OCI-LY3 (cell line): ENCODE results near the gene C20orf96.
A peak's percentile ranks its signal among the peaks of the same experiment; 100 is the strongest.

Experiments
- H2AFZ ChIP-seq: fragments of 200-600, 300-600 bp; shearing (Covaris generic); 2 replicates; pipeline ENCODE4 v1.6.0; 2014; ENCODE audit warnings: antibody characterized with exemption, low read depth, low read length
- H3K27ac ChIP-seq: fragments of 200-600, 300-600 bp; sonication (generic); 2 replicates; pipeline ENCODE4 v1.5.1; 2014; ENCODE audit warnings: mild to moderate bottlenecking, low read length, moderate library complexity, mixed read lengths
- H3K27me3 ChIP-seq: fragments of 200-600, 300-600 bp; sonication (generic); 2 replicates; pipeline ENCODE4 v1.6.1; 2014; ENCODE audit warnings: low read depth, low read length, mixed read lengths
- H3K36me3 ChIP-seq: fragments of 200-600, 300-600 bp; sonication (generic); replicated peaks from 2 replicates; pipeline ENCODE3; 2014; ENCODE audit warnings: low read depth, low read length, mixed read lengths
- H3K4me1 ChIP-seq: fragments of 300-600, 200-600 bp; sonication (generic); 2 replicates; pipeline ENCODE4 v1.6.1; 2014; ENCODE audit warnings: low read length, mixed read lengths
- H3K4me2 ChIP-seq: fragments of 200-600, 300-600 bp; sonication (generic); 2 replicates; pipeline ENCODE4 v1.6.1; 2014; ENCODE audit warnings: low read length, mixed read lengths
- H3K4me3 ChIP-seq: fragments of 300-600, 200-600 bp; sonication (generic); 2 replicates; pipeline ENCODE4 v1.5.1; 2014; ENCODE audit warnings: antibody characterized with exemption, mild to moderate bottlenecking, low read length, moderate library complexity
- H3K79me2 ChIP-seq: fragments of 300-600, 200-600 bp; shearing (Covaris generic); 2 replicates; pipeline ENCODE4 v1.6.1; 2014; ENCODE audit warnings: mild to moderate bottlenecking, low read length, mixed read lengths
- H3K9ac ChIP-seq: fragments of 300-600, 200-600 bp; shearing (Covaris generic); 2 replicates; pipeline ENCODE4 v1.6.0; 2014; ENCODE audit warnings: mild to moderate bottlenecking, low read length, moderate library complexity
- H3K9me3 ChIP-seq: fragments of 200-600, 300-600 bp; shearing (Covaris generic); 2 replicates; pipeline ENCODE4 v1.6.1; 2014; ENCODE audit warnings: low read length, mixed read lengths; ENCODE audit not compliant: insufficient read depth
- H4K20me1 ChIP-seq: fragments of 200-600, 300-600 bp; sonication (generic); 2 replicates; pipeline ENCODE4 v1.6.1; 2016; ENCODE audit warnings: low read length, mixed read lengths; ENCODE audit not compliant: insufficient read depth
- CTCF ChIP-seq: fragments of 200-600, 300-600 bp; sonication (generic); IDR thresholded peaks from 2 replicates; pipeline ENCODE4 v1.5.1; 2014; ENCODE audit warnings: antibody characterized with exemption, low read length, low read depth
- EZH2phosphoT487 ChIP-seq: fragments of 200-600 bp; shearing (Covaris generic); IDR thresholded peaks from 2 replicates; pipeline ENCODE4 v1.6.1; 2018; ENCODE audit warnings: antibody characterized with exemption, mixed run types, low read depth

Gene C20orf96

GRCh38 chr20:327186-328026 is 36.9 kb upstream of the C20orf96 start:
- Histone ChIP-seq H3K79me2 (peaks cover 30% of the 10 kb centered on the region), H3K27me3 (no peaks in the 10 kb centered on the region), H3K9me3 (no peaks in the 10 kb centered on the region), H3K4me3 (peak overlapping the region; percentile 95), H4K20me1 (peaks cover 35% of the 10 kb centered on the region), H3K4me2 (peak overlapping the region; percentile 93), H3K36me3 (peaks cover 8% of the 10 kb centered on the region), H3K4me1 (peaks cover 28% of the 10 kb centered on the region), H3K9ac (peak overlapping the region; percentile 97), H3K27ac (peak overlapping the region; percentile 87), H2AFZ (no peak overlapping the region)
- TF ChIP-seq CTCF, result no peak
- no peak for TF ChIP-seq EZH2phosphoT487

GRCh38 chr20:326645-327185 is 36.2 kb upstream of the C20orf96 start:
- H3K4me1 ChIP-seq, result peaks cover 28% of the 10 kb centered on the region
- H3K4me2 ChIP-seq, result peak overlapping the region; percentile 93
- no peaks in the 10 kb centered on the region for H3K27me3 ChIP-seq
- TF ChIP-seq EZH2phosphoT487 (no peak), CTCF (0 out of 2 replicates have a peak, but pooled peaks have one; percentile 7)
- H3K9ac ChIP-seq, result peak overlapping the region; percentile 97
- no peak overlapping the region; the same call in 1 of the 2 replicates for H2AFZ ChIP-seq
- peaks cover 30% of the 10 kb centered on the region for H3K79me2 ChIP-seq
- H4K20me1 ChIP-seq, result peaks cover 35% of the 10 kb centered on the region
- H3K4me3 ChIP-seq, result peak overlapping the region; percentile 95
- peaks cover 8% of the 10 kb centered on the region for H3K36me3 ChIP-seq
- H3K27ac ChIP-seq, result peak overlapping the region; percentile 87
- H3K9me3 ChIP-seq, result no peaks in the 10 kb centered on the region

- Histone ChIP-seq H3K79me2 (peaks cover 30% of the 10 kb centered on the region), H3K4me2 (peak overlapping the region; percentile 93), H2AFZ (peak overlapping the region; percentile 39; the same call in 1 of the 2 replicates), H3K4me1 (peaks cover 28% of the 10 kb centered on the region), H3K9me3 (no peaks in the 10 kb centered on the region), H3K27me3 (no peaks in the 10 kb centered on the region), H3K36me3 (peaks cover 8% of the 10 kb centered on the region), H3K4me3 (peak overlapping the region; percentile 95), H3K9ac (peak overlapping the region; percentile 97), H3K27ac (peak overlapping the region; percentile 87), H4K20me1 (peaks cover 34% of the 10 kb centered on the region)
- no peak for TF ChIP-seq EZH2phosphoT487
- TF ChIP-seq CTCF, result no peak
Observed at GRCh38 chr20:325889-326644, 35.5 kb upstream of the C20orf96 start.
